GM23338 (cell line): ENCODE data around the gene TNFAIP6. TPM values are rescaled to one million over a fixed set of nuclear protein-coding genes. Genes with fewer than 3 reads are reported as not detected.

Source experiments
- ATAC-seq: fragments of 200-7000 bp; cut with Tn5 transposase; 3 replicates; pipeline ENCODE4 v1.9.1; 2020
- DNase-seq: peaks from one replicate; pipeline ENCODE4 v3.0.0-alpha.2; 2015; ENCODE audit warnings: low spot score
- H2AFZ ChIP-seq: fragments of 200-600 bp; sonication (generic); 2 replicates; pipeline ENCODE4 v1.8.0; 2016; ENCODE audit warnings: antibody characterized with exemption, mild to moderate bottlenecking, moderate library complexity
- H3F3A ChIP-seq: fragments of 200-600 bp; sonication (generic); replicated peaks from 2 replicates; pipeline ENCODE4 v1.8.0; 2017; ENCODE audit warnings: antibody characterized with exemption, mixed run types, low read depth
- H3K27ac ChIP-seq: fragments of 200-600 bp; sonication (generic); 2 replicates; pipeline ENCODE4 v1.6.1; 2016; ENCODE audit warnings: low read depth
- H3K27me3 ChIP-seq: fragments of 200-600 bp; sonication (generic); 2 replicates; pipeline ENCODE4 v1.8.0; 2016; ENCODE audit warnings: mild to moderate bottlenecking, mixed run types, moderate library complexity; ENCODE audit not compliant: insufficient read depth
- H3K36me3 ChIP-seq: fragments of 200-600 bp; sonication (generic); 2 replicates; pipeline ENCODE4 v1.8.0; 2016; ENCODE audit warnings: mild to moderate bottlenecking; ENCODE audit not compliant: insufficient read depth
- H3K4me1 ChIP-seq: fragments of 200-600 bp; sonication (generic); 2 replicates; pipeline ENCODE4 v1.8.0; 2016; ENCODE audit warnings: mild to moderate bottlenecking, moderate library complexity; ENCODE audit not compliant: insufficient read depth
- H3K4me2 ChIP-seq: fragments of 200-600 bp; sonication (generic); 2 replicates; pipeline ENCODE4 v1.7.1; 2017; ENCODE audit warnings: mixed run types
- H3K4me3 ChIP-seq: fragments of 200-600 bp; sonication (generic); 2 replicates; pipeline ENCODE4 v1.6.1; 2016; ENCODE audit warnings: mixed run types
- H3K79me2 ChIP-seq: fragments of 200-600 bp; sonication (generic); replicated peaks from 2 replicates; pipeline ENCODE4 v1.8.0; 2017; ENCODE audit warnings: mild to moderate bottlenecking; ENCODE audit not compliant: insufficient read depth
- H3K9me2 ChIP-seq: fragments of 200-600 bp; sonication (generic); 2 replicates; pipeline ENCODE4 v1.8.0; 2017; ENCODE audit not compliant: insufficient read depth
- H4K20me1 ChIP-seq: fragments of 200-600 bp; sonication (generic); replicated peaks from 2 replicates; pipeline ENCODE4 v1.8.0; 2017; ENCODE audit warnings: mild to moderate bottlenecking; ENCODE audit not compliant: insufficient read depth
- H3K27ac Mint-ChIP-seq: 2 replicates; pipeline ENCODE4 v1.8.0; 2020; ENCODE audit warnings: inconsistent platforms, mild to moderate bottlenecking, moderate library complexity, mixed read lengths
- H3K27me3 Mint-ChIP-seq: 3 replicates; pipeline ENCODE4 v1.8.0; 2022; ENCODE audit warnings: low read depth, mild to moderate bottlenecking, moderate library complexity, mixed read lengths, inconsistent platforms; ENCODE audit not compliant: insufficient read depth, poor library complexity
- H3K36me3 Mint-ChIP-seq: 3 replicates; pipeline ENCODE4 v1.8.0; 2021; ENCODE audit warnings: low read depth, mild to moderate bottlenecking, inconsistent platforms, moderate library complexity, mixed read lengths
- H3K4me1 Mint-ChIP-seq: 3 replicates; pipeline ENCODE4 v1.8.0; 2020; ENCODE audit warnings: mild to moderate bottlenecking, inconsistent platforms, mixed read lengths
- H3K4me3 Mint-ChIP-seq: 3 replicates; pipeline ENCODE4 v1.8.0; 2021; ENCODE audit warnings: moderate library complexity, mild to moderate bottlenecking, inconsistent platforms, mixed read lengths
- H3K9me3 Mint-ChIP-seq: 3 replicates; pipeline ENCODE4 v1.8.0; 2020; ENCODE audit warnings: moderate library complexity, mild to moderate bottlenecking, inconsistent platforms, mixed read lengths
- CREB1 ChIP-seq: fragments of 250-450 bp; sonication (Bioruptor Pico); IDR thresholded peaks from 2 replicates; pipeline ENCODE4 v1.5.0; 2020; ENCODE audit warnings: low read depth, mild to moderate bottlenecking, moderate library complexity
- CTCF ChIP-seq, 2 experiments: fragments of 200-600 bp in 1 of 2; sonication (generic) in 1 of 2; conservative IDR thresholded peaks; 2 replicates each; pipeline versions ENCODE4 v1.5.1 to v1.6.1; 2016 to 2017; ENCODE audit warnings: antibody characterized with exemption in 2 of 2, low read depth in 2 of 2, mild to moderate bottlenecking in 2 of 2, moderate library complexity in 1 of 2
- ETS1 ChIP-seq: IDR thresholded peaks from 2 replicates; pipeline ENCODE4 v1.6.1; 2016; ENCODE audit warnings: antibody characterized with exemption
- EZH2phosphoT487 ChIP-seq: fragments of 200-600 bp; sonication (generic); IDR thresholded peaks from one replicate; pipeline ENCODE4 v1.8.1; 2018; ENCODE audit warnings: antibody characterized with exemption; ENCODE audit not compliant: unreplicated experiment
- JUNB ChIP-seq: IDR thresholded peaks from one replicate; pipeline ENCODE4 v1.6.1; 2016; ENCODE audit warnings: antibody characterized with exemption; ENCODE audit not compliant: unreplicated experiment
- NANOG ChIP-seq: IDR thresholded peaks from 2 replicates; pipeline ENCODE4 v1.6.1; 2016; ENCODE audit warnings: antibody characterized with exemption, borderline replicate concordance
- REST ChIP-seq: IDR thresholded peaks from one replicate; pipeline ENCODE4 v1.6.1; 2018; ENCODE audit warnings: antibody characterized with exemption; ENCODE audit not compliant: unreplicated experiment
- STAT1 ChIP-seq: IDR thresholded peaks from one replicate; pipeline ENCODE4 v1.6.1; 2016; ENCODE audit warnings: antibody characterized with exemption; ENCODE audit not compliant: unreplicated experiment
- ZNF114 ChIP-seq: fragments of 250-450 bp; sonication (Bioruptor Pico); IDR thresholded peaks from 2 replicates; pipeline ENCODE4 v1.5.0; 2020; ENCODE audit warnings: mild to moderate bottlenecking, moderate library complexity
- ZNF331 ChIP-seq: fragments of 250-450 bp; sonication (Bioruptor Pico); IDR thresholded peaks from 2 replicates; pipeline ENCODE4 v1.5.0; 2020; ENCODE audit warnings: low read depth, mild to moderate bottlenecking, moderate library complexity
- ZNF462 ChIP-seq: fragments of 250-450 bp; sonication (Bioruptor Pico); IDR thresholded peaks from 2 replicates; pipeline ENCODE4 v1.5.0; 2020; ENCODE audit warnings: mild to moderate bottlenecking, moderate library complexity
- polyA plus RNA-seq: library from polyadenylated mRNA; unstranded; fragments of >200 nt; fragmentation: Nextera tagmentation; extraction: Ambion mirVana; gene quantifications from 2 replicates; pipeline ENCODE4 v1.2.1, GENCODE V29; 2016
- total RNA-seq: library from RNA; depleted of rRNA; stranded (reverse); fragments of >200 nt; shearing (Covaris generic); gene quantifications from 2 replicates; pipeline ENCODE4 v1.2.3, GENCODE V29; 2014

TNFAIP6 gene
- total and polyA plus RNA-seq, 2 experiments from 2014 or later, result 2.9 to 6.1 TPM

- no peak overlapping the region for H3K4me2 ChIP-seq
- H3K27ac ChIP-seq, result no peak overlapping the region
- no peak for TF ChIP-seq ZNF114 (CRISPR knock-in tag)
- TF ChIP-seq CREB1 (CRISPR knock-in tag), result no peak
- no peak for TF ChIP-seq JUNB
- TF ChIP-seq STAT1, result no peak
- TF ChIP-seq ZNF331 (CRISPR knock-in tag), result no peak
- TF ChIP-seq NANOG, result no peak
- no peak for TF ChIP-seq CTCF (conservative IDR thresholded peaks at IDR 0.05; ENCODE audit: low read depth in 2 of 2)
- TF ChIP-seq ZNF462 (CRISPR knock-in tag), result no peak
- no peak for TF ChIP-seq ETS1
- no peak for TF ChIP-seq EZH2phosphoT487
- TF ChIP-seq REST, result no peak
- no peaks in the 10 kb centered on the region for H3K9me2 ChIP-seq
- H2AFZ ChIP-seq, result no peak overlapping the region
- H3K36me3 ChIP-seq, result no peaks in the 10 kb centered on the region
- Mint-ChIP-seq H3K36me3 (no peaks in the 10 kb centered on the region), H3K27me3 (peaks cover 4% of the 10 kb centered on the region), H3K27ac (no peak overlapping the region), H3K9me3 (0 out of 3 replicates have a peak, but pooled peaks cover 3% of the 10 kb centered on the region), H3K4me3 (no peak overlapping the region), H3K4me1 (peaks cover 4% of the 10 kb centered on the region)
- no peaks in the 10 kb centered on the region for H3F3A ChIP-seq
- ATAC-seq, result no peak
- H3K4me1 ChIP-seq, result peaks cover 4% of the 10 kb centered on the region
- H3K27me3 ChIP-seq, result no peaks in the 10 kb centered on the region
- H3K79me2 ChIP-seq, result no peaks in the 10 kb centered on the region
- H4K20me1 ChIP-seq, result no peaks in the 10 kb centered on the region
- no peak overlapping the region for H3K4me3 ChIP-seq
- no peak for DNase-seq
These were observed 21.8 kb downstream of the TNFAIP6 start for GRCh38 chr2:151379169-151379568.
